ENCODE results near the gene SPEG. TPM values are rescaled to one million over a fixed set of nuclear protein-coding genes. Genes with fewer than 3 reads are reported as not detected.

The SPEG gene
- total and polyA plus RNA-seq, 2 of the 13 experiments (the other 11 are each of a cell fraction or from before 2014, with no cell fraction given): 0.18 to 0.24 TPM

DNA sequence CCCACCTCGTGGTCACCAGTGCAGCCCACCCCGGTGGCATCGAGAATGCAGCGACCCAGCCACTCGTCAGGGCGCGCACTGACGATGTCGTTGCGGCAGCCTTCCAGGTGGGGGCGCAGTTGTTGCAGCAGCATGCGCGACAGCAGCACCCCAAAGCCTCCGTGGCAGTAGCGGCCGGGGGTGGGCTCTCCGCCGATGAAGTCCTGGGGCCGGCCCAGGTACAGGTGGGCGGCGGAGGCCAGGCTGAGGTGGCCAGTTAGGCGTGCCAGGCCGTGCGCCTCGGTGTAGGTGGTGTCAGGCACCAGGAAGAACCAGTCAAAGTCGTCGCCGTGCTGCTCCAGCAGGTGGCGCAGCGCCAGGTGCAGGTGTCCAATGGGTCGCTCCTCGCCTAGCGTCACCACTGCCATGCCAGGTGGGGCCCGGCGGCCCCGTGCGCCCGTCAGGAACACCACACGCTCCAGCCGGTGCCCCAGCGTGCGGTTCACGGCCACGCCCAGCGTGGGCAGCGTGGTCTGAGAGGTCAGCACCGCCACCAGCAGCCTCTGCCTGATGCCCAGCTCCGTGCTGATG is 107.1 kb downstream of the SPEG start (continued):
- TF ChIP-seq SP5 (CRISPR knock-in tag; IDR thresholded peaks at IDR 0.05; ENCODE audit: borderline replicate concordance, low read depth) (no peak; the same call in 1 of the 2 replicates), SP2 (CRISPR knock-in tag; IDR thresholded peaks at IDR 0.05) (no peak), ZNF484 (CRISPR knock-in tag; IDR thresholded peaks at IDR 0.05; ENCODE audit: borderline replicate concordance, low read depth) (no peak), ZNF431 (CRISPR knock-in tag; IDR thresholded peaks at IDR 0.05; ENCODE audit: borderline replicate concordance, low read depth) (no peak; the same call in 1 of the 2 replicates), ZNF124 (CRISPR knock-in tag; IDR thresholded peaks at IDR 0.05) (peak; percentile 77; the same call in 1 of the 2 replicates), HMG20B (CRISPR knock-in tag; conservative IDR thresholded peaks at IDR 0.05) (no peak), ZNF235 (CRISPR knock-in tag; IDR thresholded peaks at IDR 0.05; ENCODE audit: borderline replicate concordance) (peak; percentile 52; the same call in 1 of the 2 replicates), YEATS4 (CRISPR knock-in tag; IDR thresholded peaks at IDR 0.05; ENCODE audit: borderline replicate concordance) (no peak), ZNF891 (CRISPR knock-in tag; IDR thresholded peaks at IDR 0.05) (peak; percentile 92), CHD4 (IDR thresholded peaks at IDR 0.05; ENCODE audit: borderline replicate concordance, low read length) (no peak), JUNB (CRISPR knock-in tag; IDR thresholded peaks at IDR 0.05; ENCODE audit: borderline replicate concordance) (no peak), MED1 (CRISPR knock-in tag; IDR thresholded peaks at IDR 0.05) (peak; percentile 79), CEBPG (CRISPR knock-in tag; IDR thresholded peaks at IDR 0.05) (no peak), SMYD3 (CRISPR knock-in tag; IDR thresholded peaks at IDR 0.05) (no peak), ASH2L (IDR thresholded peaks at IDR 0.05; ENCODE audit: insufficient read length, low read depth, low read length) (peak; percentile 80)
- TF ChIP-seq, protein P1, sequence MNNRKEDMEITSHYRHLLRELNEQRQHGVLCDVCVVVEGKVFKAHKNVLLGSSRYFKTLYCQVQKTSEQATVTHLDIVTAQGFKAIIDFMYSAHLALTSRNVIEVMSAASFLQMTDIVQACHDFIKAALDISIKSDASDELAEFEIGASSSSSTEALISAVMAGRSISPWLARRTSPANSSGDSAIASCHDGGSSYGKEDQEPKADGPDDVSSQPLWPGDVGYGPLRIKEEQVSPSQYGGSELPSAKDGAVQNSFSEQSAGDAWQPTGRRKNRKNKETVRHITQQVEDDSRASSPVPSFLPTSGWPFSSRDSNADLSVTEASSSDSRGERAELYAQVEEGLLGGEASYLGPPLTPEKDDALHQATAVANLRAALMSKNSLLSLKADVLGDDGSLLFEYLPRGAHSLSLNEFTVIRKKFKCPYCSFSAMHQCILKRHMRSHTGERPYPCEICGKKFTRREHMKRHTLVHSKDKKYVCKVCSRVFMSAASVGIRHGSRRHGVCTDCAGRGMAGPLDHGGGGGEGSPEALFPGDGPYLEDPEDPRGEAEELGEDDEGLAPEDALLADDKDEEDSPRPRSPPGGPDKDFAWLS (CRISPR knock-in tag; IDR thresholded peaks at IDR 0.05; ENCODE audit: borderline replicate concordance): peak; percentile 91; the same call in 1 of the 2 replicates
- TF ChIP-seq, protein P2, sequence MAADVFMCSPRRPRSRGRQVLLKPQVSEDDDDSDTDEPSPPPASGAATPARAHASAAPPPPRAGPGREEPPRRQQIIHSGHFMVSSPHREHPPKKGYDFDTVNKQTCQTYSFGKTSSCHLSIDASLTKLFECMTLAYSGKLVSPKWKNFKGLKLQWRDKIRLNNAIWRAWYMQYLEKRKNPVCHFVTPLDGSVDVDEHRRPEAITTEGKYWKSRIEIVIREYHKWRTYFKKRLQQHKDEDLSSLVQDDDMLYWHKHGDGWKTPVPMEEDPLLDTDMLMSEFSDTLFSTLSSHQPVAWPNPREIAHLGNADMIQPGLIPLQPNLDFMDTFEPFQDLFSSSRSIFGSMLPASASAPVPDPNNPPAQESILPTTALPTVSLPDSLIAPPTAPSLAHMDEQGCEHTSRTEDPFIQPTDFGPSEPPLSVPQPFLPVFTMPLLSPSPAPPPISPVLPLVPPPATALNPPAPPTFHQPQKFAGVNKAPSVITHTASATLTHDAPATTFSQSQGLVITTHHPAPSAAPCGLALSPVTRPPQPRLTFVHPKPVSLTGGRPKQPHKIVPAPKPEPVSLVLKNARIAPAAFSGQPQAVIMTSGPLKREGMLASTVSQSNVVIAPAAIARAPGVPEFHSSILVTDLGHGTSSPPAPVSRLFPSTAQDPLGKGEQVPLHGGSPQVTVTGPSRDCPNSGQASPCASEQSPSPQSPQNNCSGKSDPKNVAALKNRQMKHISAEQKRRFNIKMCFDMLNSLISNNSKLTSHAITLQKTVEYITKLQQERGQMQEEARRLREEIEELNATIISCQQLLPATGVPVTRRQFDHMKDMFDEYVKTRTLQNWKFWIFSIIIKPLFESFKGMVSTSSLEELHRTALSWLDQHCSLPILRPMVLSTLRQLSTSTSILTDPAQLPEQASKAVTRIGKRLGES (CRISPR knock-in tag; IDR thresholded peaks at IDR 0.05; ENCODE audit: borderline replicate concordance): no peak
- TF ChIP-seq, protein P3, sequence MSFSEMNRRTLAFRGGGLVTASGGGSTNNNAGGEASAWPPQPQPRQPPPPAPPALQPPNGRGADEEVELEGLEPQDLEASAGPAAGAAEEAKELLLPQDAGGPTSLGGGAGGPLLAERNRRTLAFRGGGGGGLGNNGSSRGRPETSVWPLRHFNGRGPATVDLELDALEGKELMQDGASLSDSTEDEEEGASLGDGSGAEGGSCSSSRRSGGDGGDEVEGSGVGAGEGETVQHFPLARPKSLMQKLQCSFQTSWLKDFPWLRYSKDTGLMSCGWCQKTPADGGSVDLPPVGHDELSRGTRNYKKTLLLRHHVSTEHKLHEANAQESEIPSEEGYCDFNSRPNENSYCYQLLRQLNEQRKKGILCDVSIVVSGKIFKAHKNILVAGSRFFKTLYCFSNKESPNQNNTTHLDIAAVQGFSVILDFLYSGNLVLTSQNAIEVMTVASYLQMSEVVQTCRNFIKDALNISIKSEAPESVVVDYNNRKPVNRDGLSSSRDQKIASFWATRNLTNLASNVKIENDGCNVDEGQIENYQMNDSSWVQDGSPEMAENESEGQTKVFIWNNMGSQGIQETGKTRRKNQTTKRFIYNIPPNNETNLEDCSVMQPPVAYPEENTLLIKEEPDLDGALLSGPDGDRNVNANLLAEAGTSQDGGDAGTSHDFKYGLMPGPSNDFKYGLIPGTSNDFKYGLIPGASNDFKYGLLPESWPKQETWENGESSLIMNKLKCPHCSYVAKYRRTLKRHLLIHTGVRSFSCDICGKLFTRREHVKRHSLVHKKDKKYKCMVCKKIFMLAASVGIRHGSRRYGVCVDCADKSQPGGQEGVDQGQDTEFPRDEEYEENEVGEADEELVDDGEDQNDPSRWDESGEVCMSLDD (CRISPR knock-in tag; IDR thresholded peaks at IDR 0.05; ENCODE audit: borderline replicate concordance): no peak; the same call in 1 of the 2 replicates
- TF ChIP-seq, protein P4, sequence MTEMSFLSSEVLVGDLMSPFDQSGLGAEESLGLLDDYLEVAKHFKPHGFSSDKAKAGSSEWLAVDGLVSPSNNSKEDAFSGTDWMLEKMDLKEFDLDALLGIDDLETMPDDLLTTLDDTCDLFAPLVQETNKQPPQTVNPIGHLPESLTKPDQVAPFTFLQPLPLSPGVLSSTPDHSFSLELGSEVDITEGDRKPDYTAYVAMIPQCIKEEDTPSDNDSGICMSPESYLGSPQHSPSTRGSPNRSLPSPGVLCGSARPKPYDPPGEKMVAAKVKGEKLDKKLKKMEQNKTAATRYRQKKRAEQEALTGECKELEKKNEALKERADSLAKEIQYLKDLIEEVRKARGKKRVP (CRISPR knock-in tag; IDR thresholded peaks at IDR 0.05): peak in 1 of 2 experiments; percentile 30; a peak in 1 of 4 replicates
- TF ChIP-seq, protein P5, sequence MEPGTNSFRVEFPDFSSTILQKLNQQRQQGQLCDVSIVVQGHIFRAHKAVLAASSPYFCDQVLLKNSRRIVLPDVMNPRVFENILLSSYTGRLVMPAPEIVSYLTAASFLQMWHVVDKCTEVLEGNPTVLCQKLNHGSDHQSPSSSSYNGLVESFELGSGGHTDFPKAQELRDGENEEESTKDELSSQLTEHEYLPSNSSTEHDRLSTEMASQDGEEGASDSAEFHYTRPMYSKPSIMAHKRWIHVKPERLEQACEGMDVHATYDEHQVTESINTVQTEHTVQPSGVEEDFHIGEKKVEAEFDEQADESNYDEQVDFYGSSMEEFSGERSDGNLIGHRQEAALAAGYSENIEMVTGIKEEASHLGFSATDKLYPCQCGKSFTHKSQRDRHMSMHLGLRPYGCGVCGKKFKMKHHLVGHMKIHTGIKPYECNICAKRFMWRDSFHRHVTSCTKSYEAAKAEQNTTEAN (CRISPR knock-in tag; conservative IDR thresholded peaks at IDR 0.05): 0 out of 2 replicates have a peak, but pooled peaks have one; percentile 35
